ENCODE results near the gene USP36. TPM values are rescaled to one million over a fixed set of nuclear protein-coding genes. Genes with fewer than 3 reads are reported as not detected.

Gene USP36
- total RNA-seq, 1 donor from 2014 or later, result 19.5 TPM

DNA sequence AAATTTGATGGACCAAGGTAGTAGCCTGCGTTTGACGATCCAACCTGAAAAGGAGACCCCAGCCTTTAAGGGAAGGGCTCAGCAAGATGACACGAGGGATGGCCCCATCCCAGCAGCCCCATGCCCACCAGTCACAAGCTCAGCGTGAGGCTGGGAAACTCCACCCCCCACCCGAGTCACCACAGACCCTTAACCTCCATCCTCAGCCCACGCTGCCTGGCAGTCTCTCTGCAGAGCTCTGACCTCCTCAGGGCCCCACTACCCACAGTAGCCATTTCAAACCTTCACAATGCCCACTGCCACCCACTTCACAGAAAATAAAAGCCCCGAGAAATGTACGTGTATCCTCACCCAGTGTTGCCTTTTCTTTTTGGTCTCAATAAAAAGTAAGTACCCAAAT, 18.7 kb downstream of the USP36 start:
- no peak for DNase-seq (ENCODE audit: low spot score)
- intact Hi-C loops (cut with DNase I), result no loop called here

- intact Hi-C loops (cut with DNase I), result no loop called here
- no peak for DNase-seq (ENCODE audit: low spot score)
Measured at GRCh38 chr17:78820841-78821240, 19.8 kb downstream of the USP36 start.

GRCh38 chr17:78819806-78820792, 20.5 kb downstream of the USP36 start:
- intact Hi-C loops (cut with DNase I), result no loop called here
- DNase-seq (ENCODE audit: low spot score), result no peak

GRCh38 chr17:78819402-78819801, 21.2 kb downstream of the USP36 start:
- intact Hi-C loops (cut with DNase I), result no loop called here
- no peak for DNase-seq (ENCODE audit: low spot score)

DNA sequence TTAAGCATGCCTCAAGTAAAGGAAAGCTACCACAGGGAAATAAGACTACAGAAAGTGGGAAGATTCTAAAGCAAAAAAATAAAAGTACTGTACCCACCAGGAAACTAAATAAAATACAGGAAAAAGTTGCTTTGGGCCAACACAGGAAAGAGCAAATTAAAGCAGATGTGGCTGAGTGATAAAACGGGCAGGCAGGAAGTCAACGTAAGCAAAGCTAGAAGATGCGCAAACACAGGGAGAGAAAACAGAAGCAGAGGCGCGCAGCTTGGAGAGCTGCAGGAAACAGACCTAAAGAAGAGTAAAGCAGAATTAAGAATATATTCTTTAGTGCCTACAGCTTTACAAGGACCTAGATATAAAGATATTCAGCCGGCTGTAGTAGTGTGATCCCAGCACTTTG, 21.7 kb downstream of the USP36 start:
- no peak for DNase-seq (ENCODE audit: low spot score)
- intact Hi-C loops (cut with DNase I), result no loop called here

DNA sequence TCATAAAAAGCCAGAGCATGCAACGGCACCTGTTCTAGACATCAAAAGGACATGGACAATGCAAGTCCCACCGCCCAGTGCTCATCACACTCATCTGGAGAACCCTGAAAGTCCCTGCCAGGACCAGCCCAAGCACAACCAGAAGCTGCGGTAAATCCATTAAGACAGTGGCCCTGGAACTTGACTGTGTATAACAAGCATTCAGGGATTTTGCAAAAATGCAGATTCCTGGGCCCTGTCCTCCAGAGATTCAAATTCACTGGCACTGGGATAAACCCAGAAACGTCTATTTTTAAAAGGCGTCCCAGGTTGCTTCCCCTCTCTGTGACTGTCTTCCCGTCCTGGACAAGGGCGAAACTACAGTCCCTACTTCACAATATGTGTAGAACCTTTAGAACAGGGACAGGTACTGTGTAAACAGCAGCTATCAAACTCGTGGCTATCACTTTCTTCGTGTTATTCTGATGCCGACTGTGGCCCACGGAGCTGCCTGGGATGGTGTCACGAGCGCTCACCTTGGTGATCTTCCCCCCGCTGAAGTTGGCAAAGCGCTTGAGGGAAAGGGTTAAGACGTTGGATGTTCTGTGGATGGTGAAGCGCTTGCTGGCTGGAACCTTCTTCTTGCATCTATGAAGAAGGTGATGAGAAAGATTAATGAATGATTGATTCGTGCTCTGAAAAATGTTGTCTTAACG, 22.3 kb downstream of the USP36 start:
- no peak for DNase-seq (ENCODE audit: low spot score)

GRCh38 chr17:78817123-78817522, 23.5 kb downstream of the USP36 start:
- intact Hi-C loops (cut with DNase I), result no loop called here
- no peak for DNase-seq (ENCODE audit: low spot score)

More for the DNA sequence above, 22.3 kb downstream of the USP36 start:
- intact Hi-C loops (cut with DNase I), result no loop called here

- DNase-seq (ENCODE audit: low spot score), result no peak
- intact Hi-C loops (cut with DNase I), result no loop called here
Measured at GRCh38 chr17:78815696-78816095, 24.9 kb downstream of the USP36 start.

GRCh38 chr17:78812855-78813254, 27.8 kb downstream of the USP36 start:
- intact Hi-C loops (cut with DNase I), result no loop called here
- DNase-seq (ENCODE audit: low spot score), result no peak

GRCh38 chr17:78808163-78808562, 32.5 kb downstream of the USP36 start:
- intact Hi-C loops (cut with DNase I), result no loop called here
- no peak for DNase-seq (ENCODE audit: low spot score)

DNA sequence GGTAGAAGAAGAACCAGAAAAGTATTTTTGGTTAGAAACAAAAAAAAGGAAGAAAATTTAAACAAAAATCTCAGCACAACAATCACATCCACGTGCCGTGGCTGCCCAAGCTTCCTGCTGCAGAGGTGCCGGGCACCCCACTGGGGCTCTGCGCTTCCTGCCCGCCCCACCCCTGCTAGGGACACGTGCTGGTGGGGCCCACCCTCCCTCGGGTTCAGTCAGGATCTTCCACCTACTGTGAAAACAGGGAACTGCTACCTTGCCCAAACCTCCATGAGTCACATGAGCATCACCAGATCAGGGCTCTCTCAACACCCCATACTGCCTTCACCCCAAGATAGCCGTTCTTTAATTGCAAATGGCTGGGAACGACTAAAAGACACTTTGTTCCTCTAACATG, 34.2 kb downstream of the USP36 start:
- intact Hi-C loops (cut with DNase I), result no loop called here
- DNase-seq (ENCODE audit: low spot score), result no peak

DNA sequence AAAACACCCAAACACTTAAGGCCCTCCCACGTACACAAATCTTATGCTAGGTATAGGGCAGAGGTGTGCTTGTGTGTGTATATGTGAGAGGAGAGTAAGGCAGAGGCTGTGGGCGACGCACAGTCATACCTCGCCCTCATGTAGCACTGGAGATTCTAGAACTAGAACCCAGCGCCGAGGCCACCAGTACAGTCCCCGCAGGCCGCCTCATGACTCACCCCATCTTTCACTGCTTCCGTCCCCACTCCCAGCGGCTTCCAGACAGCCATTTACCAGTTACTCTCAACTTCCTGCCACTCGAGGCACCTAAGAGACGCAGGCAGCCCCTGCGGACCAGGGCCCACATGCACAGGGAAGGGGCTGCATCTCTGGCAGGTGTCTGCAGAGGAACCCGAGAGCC, 35.3 kb downstream of the USP36 start:
- intact Hi-C loops (cut with DNase I), result no loop called here
- no peak for DNase-seq (ENCODE audit: low spot score)

GRCh38 chr17:78804777-78805176, 35.8 kb downstream of the USP36 start:
- no peak for DNase-seq (ENCODE audit: low spot score)
- intact Hi-C loops (cut with DNase I), result no loop called here

DNA sequence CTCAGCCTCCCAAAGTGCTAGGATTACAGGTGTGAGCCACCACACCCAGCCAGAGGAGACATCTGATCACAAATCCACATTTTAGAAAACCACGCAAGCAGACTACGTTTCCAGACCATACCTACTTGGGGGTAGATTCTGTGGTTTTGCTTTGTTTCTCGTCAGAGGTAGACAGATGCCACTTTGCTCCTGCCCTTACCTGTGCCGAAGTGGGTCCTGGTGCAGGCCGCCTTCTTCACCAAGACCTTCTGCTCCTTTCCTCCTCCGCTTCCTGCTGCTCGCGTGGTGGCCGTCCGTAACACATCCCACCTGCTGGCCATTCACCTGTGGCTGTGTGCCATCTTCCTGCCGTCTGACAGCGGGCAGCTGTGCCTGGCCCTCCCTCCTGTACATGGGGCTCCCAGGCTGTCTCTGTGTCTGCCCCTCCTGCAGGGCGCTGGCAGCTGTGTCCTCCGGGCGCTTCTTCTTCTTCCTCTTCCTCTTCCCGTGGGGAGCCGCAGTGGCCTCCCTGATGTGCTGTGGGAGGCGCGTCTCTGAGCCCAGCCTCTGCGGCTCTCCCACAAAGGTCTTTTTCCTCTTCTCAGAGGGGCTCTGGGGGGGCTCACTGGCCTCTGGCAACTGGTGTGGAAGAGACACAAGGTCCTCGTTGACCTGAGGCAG, 37.3 kb downstream of the USP36 start:
- intact Hi-C loops (cut with DNase I), result no loop called here
- DNase-seq (ENCODE audit: low spot score), result peak; percentile 84

DNA sequence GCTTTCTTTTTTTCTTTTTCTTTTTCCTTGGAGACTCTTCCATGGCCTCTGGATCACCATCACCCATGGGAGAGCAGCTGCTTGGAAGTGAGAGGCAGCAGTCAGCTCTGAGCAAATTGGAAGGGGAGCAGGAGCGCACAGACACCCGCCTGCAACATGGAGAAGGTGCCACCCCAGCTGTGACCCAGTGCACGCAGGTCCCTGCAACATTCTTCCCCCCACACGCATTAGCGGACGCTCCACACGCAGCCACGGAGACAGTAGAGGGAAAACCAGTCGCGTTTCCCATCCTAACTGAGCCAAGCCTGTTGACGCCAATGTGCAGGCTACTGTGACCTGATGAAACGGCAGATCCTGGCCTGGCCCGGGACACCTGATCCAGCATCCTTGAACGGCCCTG, 38.2 kb downstream of the USP36 start:
- DNase-seq (ENCODE audit: low spot score), result no peak

DNA sequence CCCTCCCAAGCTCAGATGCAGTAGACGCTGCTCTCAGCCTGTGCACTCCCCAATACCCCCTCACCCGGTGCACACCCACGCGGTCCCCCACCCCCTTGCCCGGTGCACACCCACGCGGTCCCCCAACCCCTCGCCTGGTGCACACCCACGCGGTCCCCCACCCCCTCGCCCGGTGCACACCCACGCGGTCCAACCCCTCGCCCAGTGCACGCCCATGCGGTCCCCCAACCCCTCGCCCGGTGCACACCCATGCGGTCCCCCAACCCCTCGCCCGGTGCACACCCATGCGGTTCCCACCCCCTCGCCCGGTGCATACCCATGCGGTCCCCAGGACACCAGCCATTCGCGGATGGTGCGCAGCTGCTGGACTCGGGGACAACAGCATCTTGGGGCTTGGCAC, 38.6 kb downstream of the USP36 start:
- intact Hi-C loops (cut with DNase I), result no loop called here

More for the DNA sequence above, 38.2 kb downstream of the USP36 start:
- intact Hi-C loops (cut with DNase I), result no loop called here

DNA sequence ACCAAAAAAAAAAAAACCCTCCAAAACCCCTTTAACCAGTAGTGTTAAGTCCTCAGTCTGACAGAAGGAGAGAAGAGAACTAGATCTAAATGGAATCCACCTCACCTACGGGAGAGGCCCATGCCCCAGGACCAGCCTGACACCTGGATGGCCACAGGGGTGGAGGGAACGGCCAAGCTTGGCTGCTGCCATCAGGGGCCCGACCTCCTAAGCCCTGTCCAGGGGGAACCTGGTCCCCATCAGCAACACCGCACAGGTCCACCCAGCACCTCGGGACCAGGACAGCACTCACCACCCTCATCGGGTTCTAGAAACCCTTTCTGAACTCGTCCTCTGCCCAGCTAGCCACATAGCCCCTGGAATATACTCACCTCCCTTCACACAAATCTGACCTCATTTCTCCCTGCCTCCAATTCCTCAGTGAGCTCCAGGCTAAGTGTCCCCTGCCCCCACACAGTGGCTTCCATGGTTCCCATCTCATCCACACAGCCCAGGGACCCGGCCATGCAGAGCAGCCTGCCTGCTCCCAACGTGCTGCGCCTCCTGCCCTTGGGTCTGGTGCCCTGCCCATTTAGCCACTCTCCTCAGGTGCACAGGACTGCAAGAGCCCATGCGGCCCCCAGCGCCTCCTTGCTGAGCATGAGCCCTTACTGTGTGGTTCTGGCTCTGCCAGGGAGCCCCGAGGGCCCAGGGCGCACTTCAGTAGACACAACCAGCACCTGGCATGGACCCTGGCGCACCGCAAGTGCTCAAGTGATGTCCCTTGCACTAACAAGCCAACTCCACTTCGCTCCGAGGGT, 40.3 kb downstream of the USP36 start:
- no peak for DNase-seq (ENCODE audit: low spot score)
- intact Hi-C loops (cut with DNase I), result no loop called here

More for the DNA sequence above, 38.6 kb downstream of the USP36 start:
- no peak for DNase-seq (ENCODE audit: low spot score)

DNA sequence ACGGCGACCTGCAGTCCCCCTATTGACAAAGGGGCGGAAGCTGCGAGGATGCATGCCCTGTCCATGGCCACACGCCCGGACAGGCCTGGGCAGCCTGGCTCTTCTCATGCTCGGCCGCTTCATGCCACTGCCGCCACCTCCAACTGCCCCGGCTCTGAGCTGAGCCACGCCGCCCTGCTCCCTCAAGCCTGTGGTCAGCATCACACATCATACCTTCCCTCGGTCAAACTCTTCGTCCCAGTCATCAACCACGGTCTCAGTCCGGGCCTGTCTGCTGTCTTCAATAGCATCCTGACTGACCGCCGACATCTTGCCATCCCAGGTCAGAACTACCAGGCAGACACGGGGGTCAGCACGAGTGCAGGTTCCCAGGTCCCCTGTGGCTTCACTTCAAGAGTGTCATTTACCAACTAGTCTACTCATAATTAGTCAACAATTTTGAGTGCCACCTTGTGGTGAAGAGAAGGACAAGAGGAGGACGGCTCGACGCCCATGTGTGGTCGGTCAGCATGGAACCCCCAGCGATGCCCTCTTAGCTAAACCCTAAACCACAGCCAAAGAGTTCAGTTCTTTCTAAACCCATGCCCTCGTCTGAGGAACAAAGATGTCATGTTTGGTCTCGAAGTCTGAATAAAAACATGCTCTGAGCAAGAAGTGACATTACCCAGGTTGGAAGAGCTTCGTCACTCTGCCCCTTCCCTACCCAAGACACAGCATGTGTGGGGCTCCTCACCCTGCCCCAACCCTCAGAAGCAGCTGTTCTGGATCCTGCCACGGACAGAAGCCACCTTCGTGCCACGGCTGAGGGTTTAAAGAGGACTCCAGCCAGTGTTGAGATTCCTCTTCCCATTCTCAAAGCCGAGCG, 41.7 kb downstream of the USP36 start:
- intact Hi-C loops (cut with DNase I), result loop anchor here (2.0 to 5.0 kb wide), 2 partner anchors 82 to 302 kb away; no protein-coding TSS in a partner anchor
- DNase-seq (ENCODE audit: low spot score), result no peak

Data from cardiac septum (tissue), 1 donor.